GM12892 (cell line): ENCODE measurements around the gene SIVA1.

Experiments used
- DNase-seq: peaks from one replicate; pipeline ENCODE4 v3.0.0; 2011; ENCODE audit not compliant: insufficient read length
- FAIRE-seq: peaks from 2 replicates; lab custom pipeline; 2011; peaks lifted over from hg19 to GRCh38; lab: Jason Lieb, UNC
- POLR2A ChIP-seq: IDR thresholded peaks from 2 replicates; pipeline ENCODE4 v1.6.1; 2011; ENCODE audit warnings: low read depth, low read length, control low read depth
- POLR2AphosphoS5 ChIP-seq: IDR thresholded peaks from 2 replicates; pipeline ENCODE4 v1.6.1; 2011; ENCODE audit warnings: low read depth, low read length, control low read depth
- TAF1 ChIP-seq: IDR thresholded peaks from 2 replicates; pipeline ENCODE4 v1.6.1; 2011; ENCODE audit warnings: low read depth, mild to moderate bottlenecking, control low read depth, low read length, borderline replicate concordance

The SIVA1 gene

DNA sequence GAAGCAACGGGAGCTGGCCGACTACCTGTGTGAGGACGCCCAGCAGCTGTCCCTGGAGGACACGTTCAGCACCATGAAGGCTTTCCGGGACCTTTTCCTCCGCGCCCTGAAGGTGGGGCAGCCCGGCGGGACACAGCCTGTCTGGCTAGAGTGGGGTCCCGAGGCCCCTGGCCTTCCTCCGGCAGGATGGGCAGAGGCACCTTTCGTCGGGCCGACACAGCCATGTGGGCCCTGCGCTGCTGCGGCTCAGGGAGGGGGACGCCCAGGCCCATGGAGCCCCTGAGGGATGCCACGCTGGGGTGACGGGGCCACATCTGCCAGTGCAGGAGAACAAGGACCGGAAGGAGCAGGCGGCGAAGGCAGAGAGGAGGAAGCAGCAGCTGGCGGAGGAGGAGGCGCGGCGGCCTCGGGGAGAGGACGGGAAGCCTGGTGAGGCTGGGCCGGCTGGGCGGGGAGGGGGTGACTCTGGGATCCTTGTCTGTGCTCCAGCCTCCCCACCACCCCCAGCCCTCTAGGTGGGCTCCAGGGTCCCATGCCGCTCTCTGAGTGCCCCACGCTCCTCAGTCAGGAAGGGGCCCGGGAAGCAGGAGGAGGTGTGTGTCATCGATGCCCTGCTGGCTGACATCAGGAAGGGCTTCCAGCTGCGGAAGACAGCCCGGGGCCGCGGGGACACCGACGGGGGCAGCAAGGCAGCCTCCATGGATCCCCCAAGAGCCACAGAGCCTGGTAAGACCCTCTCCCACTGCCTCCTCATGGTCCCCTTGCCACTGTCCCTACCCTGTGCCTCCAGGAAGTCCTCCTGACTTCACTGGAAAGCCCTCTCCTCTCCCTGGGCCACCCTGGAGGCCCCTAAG, 39.8 kb upstream of the SIVA1 start:
- DNase-seq (no peak), FAIRE-seq (no peak)
- TF ChIP-seq POLR2AphosphoS5 = no peak
- TF ChIP-seq POLR2A = no peak
- no peak for TF ChIP-seq TAF1

DNA sequence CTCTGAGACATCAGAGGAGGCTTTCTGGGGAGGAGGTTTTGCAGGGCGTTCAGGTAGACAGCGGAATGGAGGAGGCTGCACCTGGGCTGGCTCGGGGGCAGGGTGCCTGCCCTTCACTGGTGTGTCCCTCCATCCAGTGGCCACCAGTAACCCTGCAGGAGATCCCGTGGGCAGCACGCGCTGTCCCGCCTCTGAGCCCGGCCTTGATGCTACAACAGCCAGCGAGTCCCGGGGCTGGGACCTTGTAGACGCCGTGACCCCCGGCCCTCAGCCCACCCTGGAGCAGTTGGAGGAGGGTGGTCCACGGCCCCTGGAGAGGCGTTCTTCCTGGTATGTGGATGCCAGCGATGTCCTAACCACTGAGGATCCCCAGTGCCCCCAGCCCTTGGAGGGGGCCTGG, 38.9 kb upstream of the SIVA1 start:
- DNase-seq = no peak

DNA sequence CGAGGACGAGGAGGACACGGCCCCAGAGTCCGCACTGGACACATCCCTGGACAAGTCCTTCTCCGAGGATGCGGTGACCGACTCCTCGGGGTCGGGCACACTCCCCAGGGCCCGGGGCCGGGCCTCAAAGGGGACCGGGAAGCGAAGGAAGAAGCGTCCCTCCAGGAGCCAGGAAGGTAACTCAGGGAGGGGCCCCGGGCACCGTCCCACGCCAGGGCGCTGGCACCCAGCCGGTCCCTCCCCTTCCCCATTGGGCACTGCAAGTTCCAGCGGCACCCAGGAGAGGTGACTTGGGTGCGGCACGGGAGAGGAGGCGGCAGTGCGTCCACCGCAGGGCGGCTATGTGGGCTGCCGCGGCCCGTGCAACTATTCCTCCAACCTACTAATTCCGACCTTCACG, 38.3 kb upstream of the SIVA1 start:
- TF ChIP-seq TAF1 (no peak), POLR2A (no peak), POLR2AphosphoS5 (no peak)
- FAIRE-seq = no peak
- DNase-seq = no peak

More for the DNA sequence above, 38.9 kb upstream of the SIVA1 start:
- no peak for TF ChIP-seq POLR2AphosphoS5
- no peak for TF ChIP-seq POLR2A
- no peak for TF ChIP-seq TAF1
- FAIRE-seq = no peak

DNA sequence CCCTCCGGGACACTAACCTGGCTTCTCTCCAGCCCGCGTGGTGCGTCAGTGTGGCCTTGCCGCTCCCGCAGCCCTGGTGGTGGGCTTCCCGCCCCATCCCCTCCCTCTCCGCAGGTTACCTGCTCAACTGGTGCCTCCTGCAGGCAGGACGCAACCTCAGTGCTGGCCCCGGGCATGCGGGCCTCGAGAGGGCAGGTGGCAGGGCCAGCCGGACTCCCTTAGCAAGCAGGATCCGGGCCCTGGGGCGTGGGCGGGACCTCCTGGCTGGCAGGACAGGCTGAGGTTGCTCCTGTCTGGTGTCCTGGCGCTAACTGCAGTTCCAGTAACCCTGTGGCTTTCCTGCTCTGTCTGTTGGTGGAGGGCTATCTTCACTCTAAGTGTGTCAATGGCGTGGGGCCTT, 37.5 kb upstream of the SIVA1 start:
- no peak for FAIRE-seq
- DNase-seq = no peak
- TF ChIP-seq POLR2A (no peak), POLR2AphosphoS5 (no peak), TAF1 (no peak)

DNA sequence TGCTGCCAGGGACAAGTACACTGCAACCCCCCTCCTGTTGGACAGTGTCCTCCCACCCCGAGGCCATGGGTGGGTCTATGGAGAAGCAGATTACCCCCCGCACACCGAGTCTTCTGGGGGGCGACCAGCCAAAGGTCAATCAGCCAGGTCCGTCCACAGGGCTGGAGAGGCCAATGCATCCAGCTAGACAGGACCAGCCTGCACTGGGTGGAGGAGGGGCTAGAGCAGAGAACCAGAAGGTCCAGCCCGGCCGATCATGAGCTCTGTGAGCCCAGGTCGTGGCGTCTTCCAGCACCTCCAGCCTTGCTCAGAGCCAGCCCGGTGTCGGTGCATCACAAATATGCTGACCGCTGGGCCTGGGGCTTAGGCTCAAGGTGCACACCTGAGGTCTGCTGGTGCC, 37.1 kb upstream of the SIVA1 start:
- no peak for TF ChIP-seq POLR2AphosphoS5
- no peak for TF ChIP-seq TAF1
- no peak for TF ChIP-seq POLR2A
- DNase-seq (no peak), FAIRE-seq (no peak)

DNA sequence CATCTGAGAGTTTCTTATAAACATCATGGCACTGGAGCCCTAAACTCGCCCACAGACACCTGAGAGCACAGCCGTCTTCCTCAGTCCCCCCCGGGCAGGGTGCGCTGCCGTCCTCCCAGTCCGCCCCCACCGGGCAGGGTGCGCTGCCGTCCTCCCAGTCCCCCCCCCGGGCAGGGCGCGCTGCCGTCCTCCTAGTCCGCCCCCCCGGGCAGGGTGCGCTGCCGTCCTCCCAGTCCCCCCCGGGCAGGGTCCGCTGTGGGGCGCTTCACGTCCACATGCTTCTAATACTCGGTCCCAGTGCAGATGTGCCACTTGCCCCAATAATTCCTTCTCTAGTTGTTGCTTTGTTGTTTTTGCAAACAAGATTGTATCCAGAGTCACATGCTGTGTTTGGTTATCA, 35.8 kb upstream of the SIVA1 start:
- no peak for DNase-seq
- FAIRE-seq = no peak

DNA sequence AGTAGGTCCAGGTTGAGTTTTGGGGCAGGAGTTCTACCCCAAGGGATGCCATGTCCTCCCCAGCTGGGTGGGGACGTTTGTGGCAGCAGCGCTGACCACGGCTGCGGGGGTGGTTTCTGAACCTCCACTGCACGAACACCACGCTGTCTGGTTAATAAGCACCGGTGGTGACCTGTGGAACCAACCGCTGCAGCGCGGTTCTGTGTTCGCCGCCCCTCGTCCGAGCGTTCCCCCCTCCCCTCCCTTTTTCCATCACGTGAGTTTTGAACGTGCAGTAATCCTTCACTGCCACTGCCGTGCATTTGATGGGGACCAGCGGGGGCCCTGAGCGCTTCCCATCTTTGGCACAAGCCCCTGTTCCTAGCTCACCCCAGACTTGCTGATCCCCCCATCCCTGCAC, 35.3 kb upstream of the SIVA1 start:
- no peak for FAIRE-seq
- TF ChIP-seq POLR2A = no peak
- no peak for TF ChIP-seq TAF1
- TF ChIP-seq POLR2AphosphoS5 = no peak

More for the DNA sequence above, 35.8 kb upstream of the SIVA1 start:
- no peak for TF ChIP-seq POLR2A
- TF ChIP-seq TAF1 = no peak
- no peak for TF ChIP-seq POLR2AphosphoS5

DNA sequence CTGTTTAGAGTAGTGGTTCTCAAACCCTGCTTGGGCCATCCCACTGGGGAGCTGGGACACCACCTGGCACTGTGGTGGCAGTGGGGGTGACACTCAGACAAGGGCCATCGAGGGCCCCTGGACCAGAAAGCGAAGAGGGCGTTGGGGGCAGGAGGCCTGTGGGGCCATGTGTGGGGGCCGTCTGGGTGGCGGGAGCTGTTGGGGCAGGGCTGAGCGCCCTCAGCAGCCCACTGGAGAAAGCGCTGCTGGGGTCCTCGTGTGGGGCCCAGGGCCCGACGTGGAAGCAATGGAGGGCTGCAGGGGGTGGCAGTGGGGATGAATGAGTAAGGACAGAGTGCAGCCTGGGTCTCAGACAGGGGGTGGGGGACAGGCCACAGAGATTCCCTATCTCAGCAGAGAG, 34.8 kb upstream of the SIVA1 start:
- no peak for FAIRE-seq
- no peak for TF ChIP-seq TAF1
- no peak for TF ChIP-seq POLR2A
- TF ChIP-seq POLR2AphosphoS5 = no peak
- no peak for DNase-seq

More for the DNA sequence above, 35.3 kb upstream of the SIVA1 start:
- DNase-seq = no peak

DNA sequence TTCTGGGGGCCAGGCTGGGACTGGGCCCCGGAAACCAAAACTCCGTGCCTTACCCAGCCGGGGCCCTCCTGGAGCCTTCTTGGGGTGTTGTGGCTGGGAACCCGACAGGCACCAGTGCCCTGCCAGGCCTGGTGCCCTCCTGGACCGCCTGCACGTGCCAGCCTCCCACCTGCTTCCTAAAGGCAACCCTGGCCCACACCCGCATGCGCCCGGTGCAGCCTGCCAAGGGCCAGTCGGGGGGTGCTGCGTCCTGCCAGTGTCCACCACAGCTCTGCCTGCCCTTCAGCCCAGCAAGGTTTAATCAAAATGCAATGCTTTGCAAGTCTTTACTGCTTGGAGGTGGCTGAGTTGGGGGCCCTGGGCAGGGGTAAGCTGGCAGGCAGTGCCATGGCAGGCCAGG, 34.1 kb upstream of the SIVA1 start:
- no peak for TF ChIP-seq TAF1
- no peak for TF ChIP-seq POLR2A
- no peak for FAIRE-seq
- DNase-seq = no peak

DNA sequence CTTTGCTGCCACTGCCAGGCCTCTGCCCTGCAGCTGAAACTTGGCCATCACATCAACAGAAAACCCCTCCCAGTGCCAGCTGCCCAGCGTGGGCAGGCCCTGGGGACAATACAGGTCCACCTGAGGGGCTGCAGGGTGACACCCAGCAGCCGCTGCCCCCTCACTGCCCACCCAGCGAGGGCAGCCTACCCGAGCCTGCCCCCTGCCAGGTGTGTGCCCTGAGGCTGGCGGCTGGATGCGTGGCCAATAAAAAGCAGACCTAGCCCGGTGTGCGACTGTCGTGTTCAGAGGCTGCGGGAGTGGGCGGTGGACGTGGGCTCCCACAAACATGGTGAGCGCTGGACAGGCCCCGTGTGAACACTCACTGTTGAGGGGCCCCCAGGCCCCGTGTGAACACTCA, 33.6 kb upstream of the SIVA1 start:
- no peak for FAIRE-seq
- TF ChIP-seq TAF1 = no peak
- no peak for TF ChIP-seq POLR2AphosphoS5
- no peak for TF ChIP-seq POLR2A
- no peak for DNase-seq

DNA sequence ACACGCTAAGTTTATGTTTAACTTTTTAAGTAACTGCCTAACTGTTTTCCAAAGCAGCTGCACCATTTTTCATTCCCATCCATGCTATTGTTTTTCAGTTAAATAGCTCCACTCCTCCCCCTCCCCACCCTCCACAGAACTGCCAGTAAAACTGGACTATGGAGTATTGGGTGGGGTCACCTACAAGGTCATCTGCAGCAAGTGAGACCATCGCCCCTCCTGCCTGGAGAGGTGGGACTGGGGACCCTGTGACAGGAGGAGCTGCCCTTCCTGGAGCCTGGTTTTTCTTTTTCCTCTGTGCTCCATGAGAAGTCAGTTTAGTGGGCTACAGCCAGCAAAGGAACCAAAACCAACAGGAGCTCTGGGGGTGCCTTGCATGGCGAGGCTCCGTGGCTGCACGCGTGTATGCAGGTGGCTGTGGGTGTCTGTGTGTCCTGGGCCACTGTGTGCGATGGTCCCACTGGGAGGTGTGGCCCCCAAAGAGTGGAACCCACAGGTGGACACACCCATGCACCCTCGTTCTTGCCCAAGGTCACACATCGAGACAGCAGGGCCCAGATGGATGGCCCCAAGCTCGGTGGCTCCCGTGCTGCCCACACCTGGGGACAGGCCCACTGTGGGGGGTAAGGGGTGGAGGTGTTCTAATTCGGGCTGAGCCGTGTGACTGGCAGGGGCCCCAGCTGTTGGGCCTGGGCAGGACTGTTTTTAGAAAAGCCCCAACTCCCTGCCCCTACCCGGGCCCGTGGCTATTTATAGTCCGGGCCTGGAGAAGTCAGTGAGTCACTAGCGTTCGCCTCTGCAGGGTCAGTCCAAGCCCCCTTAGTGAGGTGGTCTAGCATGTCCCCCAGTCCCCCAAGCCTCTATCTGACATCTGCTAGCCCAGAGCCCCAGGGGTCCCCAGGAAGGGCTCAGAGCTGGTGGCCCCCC, 31.2 kb upstream of the SIVA1 start:
- TF ChIP-seq POLR2A (no peak), POLR2AphosphoS5 (no peak), TAF1 (no peak)
- no peak for FAIRE-seq
- no peak for DNase-seq
